ENCODE measurements around the gene DCAF10. TPM values are rescaled to one million over a fixed set of nuclear protein-coding genes. Genes with fewer than 3 reads are reported as not detected.
A peak's percentile ranks its signal among the peaks of the same experiment; 100 is the strongest.
"Not testable (repeated sequence)": the region's sequence is repeated elsewhere in the genome, so short reads cannot be mapped to it uniquely, and the experiment has no call there.

DCAF10 gene
- total and polyA plus RNA-seq, 2 of the 13 experiments (the other 11 are each of a cell fraction or from before 2014, with no cell fraction given) = 9.2 to 20.3 TPM

- in situ Hi-C loops (cut with HindIII; ENCODE audit: extremely low pct_ligation_motif_present, low pct_unique_long_range_greater_than_20kb); H3K27ac ChIP-seq (ENCODE audit: extremely low read length, insufficient read depth, low read length); H2AFZ ChIP-seq (ENCODE audit: low read length); H3K36me3 ChIP-seq (replicated peaks in 1 of 2; ENCODE audit: control insufficient read depth in 1 of 2, insufficient read depth in 2 of 2, low read length in 2 of 2); H3K4me2 ChIP-seq (ENCODE audit: low read depth, low read length); POLR2A ChIA-PET; ATAC-seq; BruUV-seq (replicated peaks); H3K4me1 ChIP-seq (ENCODE audit: insufficient read depth, low read length); H3K4me3 ChIP-seq (replicated peaks in 1 of 3; ENCODE audit: insufficient read depth in 1 of 3, low read depth in 2 of 3, low read length in 3 of 3); H3K27me3 ChIP-seq (ENCODE audit: control insufficient read depth in 1 of 2, insufficient read depth in 2 of 2, low read length in 2 of 2); H3K9me3 ChIP-seq (ENCODE audit: low read length); H3K9ac ChIP-seq (ENCODE audit: insufficient read depth, low read depth, low read length); DNase-seq (ENCODE audit: low spot score); H4K20me1 ChIP-seq (ENCODE audit: insufficient read depth, low read length); intact Hi-C loops (cut with micrococcal nuclease; ENCODE audit: unreplicated experiment); H3K79me2 ChIP-seq (ENCODE audit: insufficient read depth, low read length); CTCF ChIA-PET (ENCODE audit: low intra/inter-chr PET ratio, low total read pairs): not testable (repeated sequence)
- TF ChIP-seq CEBPG (CRISPR knock-in tag; IDR thresholded peaks at IDR 0.05) (0 out of 2 replicates have a peak, but pooled peaks have one; percentile 14), CEBPB (IDR thresholded peaks at IDR 0.05; ENCODE audit: borderline replicate concordance, low read depth, low read length) (peak; percentile 78)
- peak; percentile 8 for FAIRE-seq
- 96% methylated on average over 10 of the region's 11 CpGs for WGBS (ENCODE audit: low lambda C conversion rate)
These were observed 87.5 kb downstream of the DCAF10 start for GRCh38 chr9:37887977-37888583.

GRCh38 chr9:37889536-37889935, 88.9 kb downstream of the DCAF10 start:
- ChIA-PET POLR2A (no interaction called here), CTCF (ENCODE audit: low intra/inter-chr PET ratio, low total read pairs) (no interaction called here)
- BruUV-seq (replicated peaks) = no TSS peak
- intact Hi-C loops (cut with micrococcal nuclease; ENCODE audit: unreplicated experiment) (no loop called here), in situ Hi-C loops (cut with HindIII; ENCODE audit: extremely low pct_ligation_motif_present, low pct_unique_long_range_greater_than_20kb) (no loop called here)
- H4K20me1 ChIP-seq (ENCODE audit: insufficient read depth, low read length) = no peaks in the 10 kb centered on the region
- H3K27ac ChIP-seq (ENCODE audit: extremely low read length, insufficient read depth, low read length) = no peak overlapping the region
- H2AFZ ChIP-seq (ENCODE audit: low read length) = no peak overlapping the region
- H3K36me3 ChIP-seq (replicated peaks in 1 of 2; ENCODE audit: control insufficient read depth in 1 of 2, insufficient read depth in 2 of 2, low read length in 2 of 2) = peaks cover 4 to 14% of the 10 kb centered on the region in 2 experiments; a peak in 4 of 5 replicates
- ATAC-seq (no peak), DNase-seq (ENCODE audit: low spot score) (no peak), FAIRE-seq (no peak)
- no peak overlapping the region for H3K4me2 ChIP-seq (ENCODE audit: low read depth, low read length)
- no peaks in the 10 kb centered on the region for H3K27me3 ChIP-seq (ENCODE audit: control insufficient read depth in 1 of 2, insufficient read depth in 2 of 2, low read length in 2 of 2)
- no peaks in the 10 kb centered on the region for H3K9me3 ChIP-seq (ENCODE audit: low read length)
- H3K79me2 ChIP-seq (ENCODE audit: insufficient read depth, low read length) = no peaks in the 10 kb centered on the region
- no peaks in the 10 kb centered on the region for H3K4me1 ChIP-seq (ENCODE audit: insufficient read depth, low read length)
- H3K4me3 ChIP-seq (replicated peaks in 1 of 3; ENCODE audit: insufficient read depth in 1 of 3, low read depth in 2 of 3, low read length in 3 of 3) = no peak overlapping the region
- TF ChIP-seq CEBPG (CRISPR knock-in tag; IDR thresholded peaks at IDR 0.05) (no peak), ARID3A (IDR thresholded peaks at IDR 0.05; ENCODE audit: low read depth, low read length) (no peak), POLR2G (IDR thresholded peaks at IDR 0.05; ENCODE audit: low read depth, low read length) (no peak)
- H3K9ac ChIP-seq (ENCODE audit: insufficient read depth, low read depth, low read length) = no peak overlapping the region

- FAIRE-seq; intact Hi-C loops (cut with micrococcal nuclease; ENCODE audit: unreplicated experiment); H3K4me2 ChIP-seq (ENCODE audit: low read depth, low read length); H3K79me2 ChIP-seq (ENCODE audit: insufficient read depth, low read length); POLR2A ChIA-PET; ATAC-seq; H4K20me1 ChIP-seq (ENCODE audit: insufficient read depth, low read length); BruUV-seq (replicated peaks); H3K27me3 ChIP-seq (ENCODE audit: control insufficient read depth in 1 of 2, insufficient read depth in 2 of 2, low read length in 2 of 2); DNase-seq (ENCODE audit: low spot score); H3K4me1 ChIP-seq (ENCODE audit: insufficient read depth, low read length); H3K27ac ChIP-seq (ENCODE audit: extremely low read length, insufficient read depth, low read length); CTCF ChIA-PET (ENCODE audit: low intra/inter-chr PET ratio, low total read pairs); H3K9me3 ChIP-seq (ENCODE audit: low read length); H3K4me3 ChIP-seq (replicated peaks in 1 of 3; ENCODE audit: insufficient read depth in 1 of 3, low read depth in 2 of 3, low read length in 3 of 3); H3K9ac ChIP-seq (ENCODE audit: insufficient read depth, low read depth, low read length); H2AFZ ChIP-seq (ENCODE audit: low read length); in situ Hi-C loops (cut with HindIII; ENCODE audit: extremely low pct_ligation_motif_present, low pct_unique_long_range_greater_than_20kb): not testable (repeated sequence)
- 97% methylated on average over 17 of the region's 17 CpGs for WGBS (ENCODE audit: low lambda C conversion rate)
- peaks cover 5 to 28% of the 10 kb centered on the region in 2 experiments; a peak in 4 of 5 replicates for H3K36me3 ChIP-seq (replicated peaks in 1 of 2; ENCODE audit: control insufficient read depth in 1 of 2, insufficient read depth in 2 of 2, low read length in 2 of 2)
These were observed 90.4 kb downstream of the DCAF10 start for GRCh38 chr9:37891042-37891441.

Measured in HepG2 (cell line).